H54 (cell line): ENCODE data around the gene RTF2.

Experiments
- DNase-seq: peaks from one replicate; pipeline ENCODE4 v3.0.0; 2011; ENCODE audit warnings: low spot score, mixed read lengths; ENCODE audit not compliant: insufficient read length
- FAIRE-seq: peaks from 3 replicates; lab custom pipeline; 2011; peaks lifted over from hg19 to GRCh38; lab: Jason Lieb, UNC
- POLR2A ChIP-seq: IDR thresholded peaks from 2 replicates; pipeline ENCODE4 v1.6.1; 2011; ENCODE audit warnings: low read depth, mild to moderate bottlenecking, low read length

Gene RTF2

GRCh38 chr20:56445130-56445529 lies 23.3 kb upstream of the RTF2 start:
- DNase-seq (no peak), FAIRE-seq (no peak)
- no peak for TF ChIP-seq POLR2A

- DNase-seq (no peak), FAIRE-seq (no peak)
- TF ChIP-seq POLR2A = no peak
These were observed 22.9 kb upstream of the RTF2 start for GRCh38 chr20:56445540-56445939.

GRCh38 chr20:56447227-56447626 lies 21.2 kb upstream of the RTF2 start:
- FAIRE-seq (no peak), DNase-seq (no peak)
- no peak for TF ChIP-seq POLR2A

GRCh38 chr20:56449459-56449858 lies 19.0 kb upstream of the RTF2 start:
- no peak for TF ChIP-seq POLR2A
- FAIRE-seq (no peak), DNase-seq (no peak)

- no peak for DNase-seq
- TF ChIP-seq POLR2A = no peak
- FAIRE-seq = no peak
These were observed 17.2 kb upstream of the RTF2 start for GRCh38 chr20:56451056-56451765.

GRCh38 chr20:56453352-56453751 lies 15.1 kb upstream of the RTF2 start:
- no peak for DNase-seq
- no peak for FAIRE-seq
- no peak for TF ChIP-seq POLR2A

- DNase-seq (no peak), FAIRE-seq (no peak)
- no peak for TF ChIP-seq POLR2A
These were observed 13.7 kb upstream of the RTF2 start for GRCh38 chr20:56454754-56455153.

GRCh38 chr20:56458206-56458821 lies 10.1 kb upstream of the RTF2 start:
- TF ChIP-seq POLR2A = no peak
- FAIRE-seq = no peak
- no peak for DNase-seq

GRCh38 chr20:56460459-56460858 lies 8.0 kb upstream of the RTF2 start:
- TF ChIP-seq POLR2A = no peak
- no peak for FAIRE-seq
- DNase-seq = no peak

- DNase-seq = no peak
- no peak for FAIRE-seq
- no peak for TF ChIP-seq POLR2A
These were observed 6.9 kb upstream of the RTF2 start for GRCh38 chr20:56461576-56461975.

GRCh38 chr20:56463428-56463827 lies 5.0 kb upstream of the RTF2 start:
- DNase-seq (no peak), FAIRE-seq (no peak)
- no peak for TF ChIP-seq POLR2A

GRCh38 chr20:56465997-56466396 lies 2.4 kb upstream of the RTF2 start:
- DNase-seq = no peak
- no peak for FAIRE-seq
- no peak for TF ChIP-seq POLR2A

- DNase-seq (no peak), FAIRE-seq (no peak)
- no peak for TF ChIP-seq POLR2A
These were observed 485 bp upstream of the RTF2 start for GRCh38 chr20:56467968-56468315.

GRCh38 chr20:56469077-56469449 lies 636 bp downstream of the RTF2 start:
- FAIRE-seq = no peak
- no peak for DNase-seq
- no peak for TF ChIP-seq POLR2A

- no peak for TF ChIP-seq POLR2A
- DNase-seq = no peak
- no peak for FAIRE-seq
These were observed 15.5 kb downstream of the RTF2 start for GRCh38 chr20:56483970-56484369.

- DNase-seq (no peak), FAIRE-seq (no peak)
- TF ChIP-seq POLR2A = no peak
These were observed 18.8 kb downstream of the RTF2 start for GRCh38 chr20:56487216-56487615.
